IMR-90 (cell line): Measurements from ENCODE around the gene NADK. TPM values are rescaled to one million over a fixed set of nuclear protein-coding genes. Genes with fewer than 3 reads are reported as not detected.

Source experiments
- ATAC-seq: fragments of 200-7000 bp; cut with Tn5 transposase; 2 replicates; pipeline ENCODE4 v1.9.1; 2020; ENCODE audit warnings: low read depth, mild to moderate bottlenecking, moderate library complexity
- BruUV-seq: library from RNA; stranded (reverse); fragments of 400-500 nt; replicated peaks from 2 replicates; lab custom pipeline; 2021; lab: Mats Ljungman, UMichigan
- CTCF ChIA-PET: fragments of 300-600 bp; formaldehyde crosslinking; extraction: SDS; loops from one replicate; lab custom pipeline; 2021; ENCODE audit warnings: antibody characterized with exemption; lab: Yijun Ruan, JAX
- POLR2A ChIA-PET: fragments of 300-600 bp; sonication (Branson Sonifier 250); formaldehyde crosslinking; loops from one replicate; lab custom pipeline; 2022; ENCODE audit warnings: antibody characterized with exemption; ENCODE audit not compliant: unreplicated experiment; lab: Charles Lee
- DNase-seq: peaks from one replicate; pipeline ENCODE4 v3.0.0; 2013
- H2AFZ ChIP-seq: replicated peaks from 2 replicates; pipeline ENCODE3; 2013; ENCODE audit warnings: low read length, mild to moderate bottlenecking; ENCODE audit not compliant: poor library complexity
- H2AK5ac ChIP-seq: 2 replicates; pipeline ENCODE4 v1.6.1; 2013; ENCODE audit warnings: low read depth, low read length, inconsistent platforms
- H2AK9ac ChIP-seq: replicated peaks from 2 replicates; pipeline ENCODE3; 2013; ENCODE audit warnings: mild to moderate bottlenecking, low read depth, low read length, moderate library complexity; ENCODE audit not compliant: poor library complexity
- H2BK120ac ChIP-seq: 2 replicates; pipeline ENCODE4 v1.6.1; 2013; ENCODE audit warnings: low read depth, low read length, inconsistent platforms
- H2BK15ac ChIP-seq: 3 replicates; pipeline ENCODE4 v1.6.1; 2013; ENCODE audit warnings: low read depth, low read length, inconsistent platforms
- H2BK20ac ChIP-seq: 2 replicates; pipeline ENCODE4 v1.6.1; 2013; ENCODE audit warnings: low read depth, mild to moderate bottlenecking, inconsistent platforms, low read length, moderate library complexity
- H2BK5ac ChIP-seq: 2 replicates; pipeline ENCODE4 v1.6.1; 2013; ENCODE audit warnings: mild to moderate bottlenecking, low read depth, low read length, inconsistent platforms; ENCODE audit not compliant: poor library complexity, severe bottlenecking
- H3K14ac ChIP-seq: replicated peaks from 2 replicates; pipeline ENCODE4 v1.6.1; 2013; ENCODE audit warnings: low read depth, low read length, inconsistent platforms
- H3K18ac ChIP-seq: 2 replicates; pipeline ENCODE4 v1.6.1; 2013; ENCODE audit warnings: low read depth, low read length, control low read depth
- H3K23ac ChIP-seq: 2 replicates; pipeline ENCODE4 v1.6.1; 2013; ENCODE audit warnings: low read depth, low read length, inconsistent platforms
- H3K27ac ChIP-seq: 2 replicates; pipeline ENCODE4 v1.5.1; 2013; ENCODE audit warnings: mild to moderate bottlenecking, control low read depth, low read length; ENCODE audit not compliant: insufficient read depth
- H3K27me3 ChIP-seq: 2 replicates; pipeline ENCODE4 v1.6.1; 2013; ENCODE audit warnings: low read length; ENCODE audit not compliant: control insufficient read depth, insufficient read depth
- H3K36me3 ChIP-seq: 2 replicates; pipeline ENCODE4 v1.6.1; 2013; ENCODE audit warnings: low read length, mixed read lengths; ENCODE audit not compliant: control insufficient read depth, insufficient read depth
- H3K4ac ChIP-seq: 2 replicates; pipeline ENCODE4 v1.6.1; 2013; ENCODE audit warnings: low read depth, low read length, inconsistent platforms
- H3K4me1 ChIP-seq: 2 replicates; pipeline ENCODE4 v1.6.1; 2013; ENCODE audit warnings: low read length, mixed read lengths; ENCODE audit not compliant: control insufficient read depth, insufficient read depth
- H3K4me2 ChIP-seq: 2 replicates; pipeline ENCODE4 v1.6.1; 2013; ENCODE audit warnings: low read depth, mild to moderate bottlenecking, control low read depth, low read length, moderate library complexity
- H3K4me3 ChIP-seq: 2 replicates; pipeline ENCODE4 v1.5.1; 2013; ENCODE audit warnings: low read depth, mild to moderate bottlenecking, control low read depth, low read length, moderate library complexity; ENCODE audit not compliant: insufficient read depth
- H3K56ac ChIP-seq: 2 replicates; pipeline ENCODE4 v1.6.1; 2013; ENCODE audit warnings: low read length, inconsistent platforms; ENCODE audit not compliant: insufficient read depth; ENCODE audit errors: extremely low read depth
- H3K79me1 ChIP-seq, 2 experiments: 2 replicates each; pipeline ENCODE4 v1.6.1; 2013; ENCODE audit warnings: low read length in 2 of 2, inconsistent platforms in 1 of 2, low read depth in 1 of 2
- H3K9ac ChIP-seq: 2 replicates; pipeline ENCODE4 v1.6.1; 2013; ENCODE audit warnings: low read depth, low read length, control low read depth
- H3K9me1 ChIP-seq: 2 replicates; pipeline ENCODE4 v1.6.1; 2013; ENCODE audit warnings: low read length, inconsistent platforms; ENCODE audit not compliant: insufficient read depth
- H3K9me3 ChIP-seq: 2 replicates; pipeline ENCODE4 v1.6.1; 2013; ENCODE audit warnings: low read length; ENCODE audit not compliant: control insufficient read depth, insufficient read depth
- H4K20me1 ChIP-seq: 2 replicates; pipeline ENCODE4 v1.6.1; 2013; ENCODE audit warnings: low read length, inconsistent platforms; ENCODE audit not compliant: insufficient read depth
- H4K5ac ChIP-seq: 2 replicates; pipeline ENCODE4 v1.6.1; 2013; ENCODE audit warnings: mild to moderate bottlenecking, low read depth, low read length, control low read depth
- H4K8ac ChIP-seq, 2 experiments: 2 replicates each; pipeline ENCODE4 v1.6.1; 2013; ENCODE audit warnings: low read depth in 2 of 2, low read length in 2 of 2, control low read depth in 1 of 2, inconsistent platforms in 1 of 2
- H4K91ac ChIP-seq: 2 replicates; pipeline ENCODE4 v1.6.1; 2013; ENCODE audit warnings: low read depth, low read length, inconsistent platforms; ENCODE audit not compliant: insufficient read depth
- BHLHE40 ChIP-seq: fragments of 150-350 bp; IDR thresholded peaks from 2 replicates; pipeline ENCODE4 v1.6.1; 2016; ENCODE audit warnings: mild to moderate bottlenecking, low read depth, low read length
- CEBPB ChIP-seq: IDR thresholded peaks from 2 replicates; pipeline ENCODE4 v1.6.1; 2012; ENCODE audit warnings: low read depth, low read length, improper control_type of control experiment
- CHD1 ChIP-seq: IDR thresholded peaks from 2 replicates; pipeline ENCODE4 v1.6.1; 2012; ENCODE audit warnings: low read depth, low read length, improper control_type of control experiment
- CTCF ChIP-seq: conservative IDR thresholded peaks from 2 replicates; pipeline ENCODE4 v1.5.1; 2012; ENCODE audit warnings: mild to moderate bottlenecking, low read depth, low read length, improper control_type of control experiment
- FOS ChIP-seq: fragments of 150-350 bp; IDR thresholded peaks from 2 replicates; pipeline ENCODE4 v1.6.1; 2016; ENCODE audit warnings: low read depth, low read length
- MXI1 ChIP-seq: IDR thresholded peaks from 2 replicates; pipeline ENCODE4 v1.6.1; 2012; ENCODE audit warnings: low read depth, mild to moderate bottlenecking, low read length, moderate library complexity, borderline replicate concordance
- NFE2L2 ChIP-seq: fragments of 150-350 bp; IDR thresholded peaks from 2 replicates; pipeline ENCODE4 v1.6.1; 2016; ENCODE audit warnings: low read depth, mild to moderate bottlenecking, low read length
- POLR2A ChIP-seq: IDR thresholded peaks from 2 replicates; pipeline ENCODE4 v1.6.1; 2012; ENCODE audit warnings: mild to moderate bottlenecking, low read depth, low read length
- RAD21 ChIP-seq: IDR thresholded peaks from 2 replicates; pipeline ENCODE4 v1.6.1; 2012; ENCODE audit warnings: low read length, improper control_type of control experiment
- RCOR1 ChIP-seq: IDR thresholded peaks from 2 replicates; pipeline ENCODE4 v1.6.1; 2012; ENCODE audit warnings: mild to moderate bottlenecking, low read length, improper control_type of control experiment; ENCODE audit not compliant: insufficient replicate concordance
- RFX5 ChIP-seq: IDR thresholded peaks from 2 replicates; pipeline ENCODE4 v1.8.0; 2012; ENCODE audit warnings: low read depth, mild to moderate bottlenecking, low read length, moderate library complexity
- USF2 ChIP-seq: fragments of 150-350 bp; IDR thresholded peaks from 2 replicates; pipeline ENCODE4 v1.6.1; 2017; ENCODE audit warnings: mild to moderate bottlenecking, antibody characterized with exemption, low read length, low read depth
- WGBS, 2 experiments: methylation state at CpG; one replicate each; pipeline versions ENCODE4 v1.1.5 to v1.1.7; 2013; ENCODE audit warnings: missing lambda C conversion rate in 2 of 2; ENCODE audit not compliant: insufficient read length in 1 of 2; ENCODE audit errors: extremely low coverage in 2 of 2; 5-methylcytosine and 5-hydroxymethylcytosine counted together
- dilution Hi-C: fragments of 300-500 bp; cut with HindIII; formaldehyde crosslinking; loops from one replicate; pipeline ENCODE4 v1.14.3; 2018; ENCODE audit warnings: low sequenced_read_pairs; ENCODE audit not compliant: unreplicated experiment
- in situ Hi-C: fragments of 300-500 bp; cut with MboI; formaldehyde crosslinking; loops from 3 replicates; pipeline ENCODE4 v1.14.3; 2019; ENCODE audit warnings: low sequenced_read_pairs, inconsistent platforms, mixed read lengths
- intact Hi-C: fragments of 100-400 bp; cut with micrococcal nuclease; formaldehyde crosslinking; loops from 2 replicates; pipeline ENCODE4 v1.10.0; 2022
- polyA plus RNA-seq, 3 experiments: library from polyadenylated mRNA; depleted of rRNA; stranded (reverse); fragments of >200 nt; gene quantifications; 2 replicates each; pipeline ENCODE4 v1.2.3, GENCODE V29; 2012; ENCODE audit warnings: low replicate concordance in 1 of 3
- total RNA-seq: library from RNA; depleted of rRNA; stranded (reverse); fragments of >200 nt; gene quantifications from 2 replicates; pipeline ENCODE4 v1.2.3, GENCODE V29; 2012
- TF ChIP-seq, protein P1 (sequence below): fragments of 150-350 bp; IDR thresholded peaks from 2 replicates; pipeline ENCODE4 v1.6.1; 2016; ENCODE audit warnings: low read depth, mild to moderate bottlenecking, low read length, moderate library complexity, borderline replicate concordance

NADK gene
- total and polyA plus RNA-seq, 2 of the 4 experiments (the other 2 are of a cell fraction): 12.5 to 56.1 TPM

DNA sequence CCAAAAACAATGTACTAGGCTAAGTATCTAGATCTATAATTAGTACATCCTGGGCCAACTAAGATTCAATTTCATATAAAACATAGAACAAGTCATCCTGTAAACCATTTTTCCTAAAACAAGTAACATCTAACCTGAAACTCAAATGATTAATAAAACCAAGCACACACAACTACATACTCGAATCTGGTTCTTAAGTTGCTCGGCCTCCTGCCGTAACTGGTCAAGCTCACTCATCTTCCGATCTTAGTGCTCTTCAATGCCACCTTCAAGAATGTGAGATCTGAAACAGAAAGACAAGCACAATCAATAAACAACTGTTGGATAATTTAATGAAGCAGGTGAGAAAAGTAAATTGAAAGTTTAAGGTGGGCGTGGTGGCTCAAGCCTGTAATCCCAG is 46.9 kb upstream of the NADK start:
- Histone ChIP-seq H3K18ac (no peak overlapping the region), H2AK9ac (no peak overlapping the region), H3K27me3 (no peaks in the 10 kb centered on the region), H3K4me1 (peaks cover 10% of the 10 kb centered on the region), H3K4me2 (no peak overlapping the region), H3K23ac (no peak overlapping the region), H3K4me3 (no peak overlapping the region), H3K14ac (no peak overlapping the region), H3K9me1 (peaks cover 7% of the 10 kb centered on the region; the same call in 1 of the 2 replicates), H2BK15ac (no peak overlapping the region), H3K79me1 (peaks cover 3 to 47% of the 10 kb centered on the region in 2 experiments; a peak in 3 of 4 replicates), H3K9ac (no peak overlapping the region), H4K91ac (no peak overlapping the region), H3K9me3 (no peaks in the 10 kb centered on the region), H4K5ac (no peak overlapping the region), H2AK5ac (no peak overlapping the region), H2AFZ (no peak overlapping the region), H3K36me3 (peaks cover 24% of the 10 kb centered on the region), H2BK120ac (no peak overlapping the region), H2BK5ac (no peak overlapping the region), H3K27ac (no peak overlapping the region), H3K4ac (no peak overlapping the region), H4K8ac (no peak overlapping the region), H4K20me1 (peaks cover 71% of the 10 kb centered on the region), H3K56ac (no peak overlapping the region), H2BK20ac (no peak overlapping the region)
- WGBS, 2 experiments: no CpG with 5 or more reads among the region's 5 CpGs
- CTCF ChIA-PET: no interaction called here
- DNase-seq (no peak), ATAC-seq (no peak)
- intact Hi-C loops: loop anchor here (5.0 kb wide), 2 partner anchors 42 to 62 kb away; no protein-coding TSS in a partner anchor
- TF ChIP-seq RFX5 (no peak), RAD21 (no peak), NFE2L2 (no peak), RCOR1 (no peak), MXI1 (no peak), USF2 (no peak), POLR2A (no peak), FOS (no peak), CEBPB (no peak), CHD1 (no peak), BHLHE40 (no peak), CTCF (no peak)
- TF ChIP-seq, protein P1, sequence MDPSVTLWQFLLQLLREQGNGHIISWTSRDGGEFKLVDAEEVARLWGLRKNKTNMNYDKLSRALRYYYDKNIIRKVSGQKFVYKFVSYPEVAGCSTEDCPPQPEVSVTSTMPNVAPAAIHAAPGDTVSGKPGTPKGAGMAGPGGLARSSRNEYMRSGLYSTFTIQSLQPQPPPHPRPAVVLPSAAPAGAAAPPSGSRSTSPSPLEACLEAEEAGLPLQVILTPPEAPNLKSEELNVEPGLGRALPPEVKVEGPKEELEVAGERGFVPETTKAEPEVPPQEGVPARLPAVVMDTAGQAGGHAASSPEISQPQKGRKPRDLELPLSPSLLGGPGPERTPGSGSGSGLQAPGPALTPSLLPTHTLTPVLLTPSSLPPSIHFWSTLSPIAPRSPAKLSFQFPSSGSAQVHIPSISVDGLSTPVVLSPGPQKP: no peak
- in situ Hi-C loops: no loop called here
- POLR2A ChIA-PET: no interaction called here
- no TSS peak for BruUV-seq
- dilution Hi-C loops: loop anchor here (10.0 kb wide), 1 partner anchor 60 kb away; no protein-coding TSS in a partner anchor
